ENCODE data around the gene CORO2A.

The CORO2A gene

GRCh38 chr9:98144076-98144475 lies 48.4 kb downstream of the CORO2A start:
- no peak for TF ChIP-seq CTCF (IDR thresholded peaks at IDR 0.05; ENCODE audit: insufficient read depth, low read length, missing control alignments)
- ChIA-PET CTCF (no interaction called here), POLR2A (no interaction called here)

GRCh38 chr9:98142925-98143481 lies 49.4 kb downstream of the CORO2A start:
- ChIA-PET POLR2A (no interaction called here), CTCF (interaction anchor here (0.9 kb wide), 1 partner anchor 10 kb away, joined by 3 read pairs; no protein-coding TSS in a partner anchor)
- TF ChIP-seq CTCF (IDR thresholded peaks at IDR 0.05; ENCODE audit: insufficient read depth, low read length, missing control alignments) = no peak
- no peak overlapping the region for H3K4me3 ChIP-seq (ENCODE audit: low read depth, low read length)
- no peak for DNase-seq (ENCODE audit: low read depth, low spot score)

More at GRCh38 chr9:98144076-98144475, 48.4 kb downstream of the CORO2A start:
- no peak for DNase-seq (ENCODE audit: low read depth, low spot score)
- no peak overlapping the region for H3K4me3 ChIP-seq (ENCODE audit: low read depth, low read length)

GRCh38 chr9:98142182-98142907 lies 50.1 kb downstream of the CORO2A start:
- ChIA-PET POLR2A (no interaction called here), CTCF (interaction anchor here (0.9 kb wide), 1 partner anchor 11 kb away, joined by 3 read pairs; no protein-coding TSS in a partner anchor)
- H3K4me3 ChIP-seq (ENCODE audit: low read depth, low read length) = no peak overlapping the region
- TF ChIP-seq CTCF (IDR thresholded peaks at IDR 0.05; ENCODE audit: insufficient read depth, low read length, missing control alignments) = no peak
- DNase-seq (ENCODE audit: low read depth, low spot score) = no peak

GRCh38 chr9:98140503-98140902 lies 51.9 kb downstream of the CORO2A start:
- DNase-seq (ENCODE audit: low read depth, low spot score) = no peak
- no peak for TF ChIP-seq CTCF (IDR thresholded peaks at IDR 0.05; ENCODE audit: insufficient read depth, low read length, missing control alignments)
- H3K4me3 ChIP-seq (ENCODE audit: low read depth, low read length) = no peak overlapping the region
- ChIA-PET POLR2A (no interaction called here), CTCF (no interaction called here)

- ChIA-PET POLR2A (no interaction called here), CTCF (no interaction called here)
- no peak for DNase-seq (ENCODE audit: low read depth, low spot score)
- no peak overlapping the region for H3K4me3 ChIP-seq (ENCODE audit: low read depth, low read length)
- no peak for TF ChIP-seq CTCF (IDR thresholded peaks at IDR 0.05; ENCODE audit: insufficient read depth, low read length, missing control alignments)
These were observed 55.9 kb downstream of the CORO2A start for GRCh38 chr9:98136489-98136888.

GRCh38 chr9:98135938-98136337 lies 56.5 kb downstream of the CORO2A start:
- no peak for TF ChIP-seq CTCF (IDR thresholded peaks at IDR 0.05; ENCODE audit: insufficient read depth, low read length, missing control alignments)
- no peak for DNase-seq (ENCODE audit: low read depth, low spot score)
- CTCF ChIA-PET = no interaction called here
- POLR2A ChIA-PET = no interaction called here
- no peak overlapping the region for H3K4me3 ChIP-seq (ENCODE audit: low read depth, low read length)
